Measurements from ENCODE around the gene TEX55. TPM values are rescaled to one million over a fixed set of nuclear protein-coding genes. Genes with fewer than 3 reads are reported as not detected.

Gene TEX55
- total RNA-seq, 1 experiment from 2014 or later, result not detected

DNA sequence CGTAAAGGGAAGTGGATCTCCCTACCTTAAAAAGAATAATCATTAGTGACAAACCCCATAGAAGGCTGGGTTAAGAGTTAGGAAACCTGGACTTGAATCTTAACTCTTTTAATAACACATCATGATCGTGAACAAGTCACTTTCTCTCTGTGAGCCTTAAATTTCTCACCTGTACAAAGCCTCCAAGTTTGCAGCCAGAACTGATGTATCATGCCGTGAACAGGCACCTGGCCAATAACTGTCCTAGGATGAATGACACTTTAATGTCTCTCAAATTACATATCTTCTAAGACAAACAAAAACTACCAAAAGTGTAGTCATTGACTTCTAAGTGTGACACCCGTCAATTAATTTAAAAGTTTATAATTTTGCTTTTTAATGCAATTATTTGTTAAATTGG lies 31.4 kb downstream of the TEX55 start:
- Histone ChIP-seq H3K36me3 (replicated peaks; ENCODE audit: control insufficient read depth, insufficient read depth, low read length) (no peaks in the 10 kb centered on the region), H3K27me3 (ENCODE audit: control insufficient read depth, insufficient read depth, low read length) (no peaks in the 10 kb centered on the region), H3K4me3 (ENCODE audit: insufficient read depth, low read depth, low read length) (no peak overlapping the region)
- DNase-seq, result no peak

DNA sequence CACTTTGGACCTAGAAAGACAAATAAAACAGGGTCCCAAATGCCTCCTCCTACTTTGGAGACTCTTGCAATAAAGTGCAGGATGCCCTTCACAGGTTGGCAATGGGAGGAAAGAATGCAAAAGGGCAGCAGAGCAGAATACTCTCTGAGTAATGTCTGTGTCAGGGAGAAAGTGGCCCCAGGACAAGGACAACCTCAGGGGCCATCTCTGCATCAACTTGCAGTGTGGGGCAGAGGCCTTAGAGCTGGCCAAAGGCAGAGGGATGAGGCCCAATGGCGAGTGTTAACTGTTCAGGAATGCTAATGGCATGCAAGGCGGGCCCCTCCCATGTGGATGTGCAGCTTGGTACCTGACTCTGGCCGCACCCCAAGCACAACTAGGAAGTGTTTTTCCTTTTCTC lies 35.8 kb downstream of the TEX55 start:
- H3K4me3 ChIP-seq (ENCODE audit: insufficient read depth, low read depth, low read length), result no peak overlapping the region
- H3K27me3 ChIP-seq (ENCODE audit: control insufficient read depth, insufficient read depth, low read length), result no peaks in the 10 kb centered on the region
- no peak for DNase-seq
- H3K36me3 ChIP-seq (replicated peaks; ENCODE audit: control insufficient read depth, insufficient read depth, low read length), result no peaks in the 10 kb centered on the region

DNA sequence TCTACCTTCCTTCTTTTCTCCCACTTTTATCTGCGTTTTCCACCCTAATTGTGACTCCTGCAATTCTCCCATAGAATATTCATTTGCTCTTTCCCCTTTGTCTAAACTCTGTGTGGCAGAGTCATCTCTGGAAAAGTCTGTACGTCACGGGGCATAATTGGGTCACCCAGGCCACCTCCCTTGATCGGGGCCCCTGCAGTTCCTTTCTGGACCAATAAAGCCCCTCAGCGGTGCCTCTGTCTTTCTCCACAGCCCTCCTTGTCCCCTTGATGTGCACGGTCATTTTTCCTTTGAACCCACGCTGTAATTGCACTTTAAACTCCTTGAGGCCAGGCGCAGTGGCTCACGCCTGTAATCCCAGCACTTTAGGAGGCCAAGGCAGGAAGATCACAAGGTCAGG lies 38.1 kb downstream of the TEX55 start:
- Histone ChIP-seq H3K27me3 (ENCODE audit: control insufficient read depth, insufficient read depth, low read length) (no peaks in the 10 kb centered on the region; the same call in 1 of the 2 replicates), H3K4me3 (ENCODE audit: insufficient read depth, low read depth, low read length) (no peak overlapping the region), H3K36me3 (replicated peaks; ENCODE audit: control insufficient read depth, insufficient read depth, low read length) (no peaks in the 10 kb centered on the region)
- no peak for DNase-seq

- Histone ChIP-seq H3K4me3 (ENCODE audit: insufficient read depth, low read depth, low read length) (no peak overlapping the region), H3K36me3 (replicated peaks; ENCODE audit: control insufficient read depth, insufficient read depth, low read length) (no peaks in the 10 kb centered on the region), H3K27me3 (ENCODE audit: control insufficient read depth, insufficient read depth, low read length) (no peaks in the 10 kb centered on the region; the same call in 1 of the 2 replicates)
- DNase-seq, result no peak
Observed at GRCh38 chr3:119184796-119185570, 39.0 kb downstream of the TEX55 start.

GRCh38 chr3:119187266-119187665 lies 41.3 kb downstream of the TEX55 start:
- Histone ChIP-seq H3K36me3 (replicated peaks; ENCODE audit: control insufficient read depth, insufficient read depth, low read length) (no peaks in the 10 kb centered on the region), H3K27me3 (ENCODE audit: control insufficient read depth, insufficient read depth, low read length) (no peaks in the 10 kb centered on the region; the same call in 1 of the 2 replicates), H3K4me3 (ENCODE audit: insufficient read depth, low read depth, low read length) (no peak overlapping the region)
- DNase-seq, result no peak

- no peak for DNase-seq
- no peaks in the 10 kb centered on the region for H3K36me3 ChIP-seq (replicated peaks; ENCODE audit: control insufficient read depth, insufficient read depth, low read length)
Observed at GRCh38 chr3:119191800-119192199, 45.8 kb downstream of the TEX55 start.

GRCh38 chr3:119194237-119195150 lies 48.5 kb downstream of the TEX55 start:
- no peak for DNase-seq
- no peaks in the 10 kb centered on the region for H3K36me3 ChIP-seq (replicated peaks; ENCODE audit: control insufficient read depth, insufficient read depth, low read length)
- no peaks in the 10 kb centered on the region for H3K27me3 ChIP-seq (ENCODE audit: control insufficient read depth, insufficient read depth, low read length)
- no peak overlapping the region for H3K4me3 ChIP-seq (ENCODE audit: insufficient read depth, low read depth, low read length)

More at GRCh38 chr3:119191800-119192199, 45.8 kb downstream of the TEX55 start:
- Histone ChIP-seq H3K4me3 (ENCODE audit: insufficient read depth, low read depth, low read length) (no peak overlapping the region), H3K27me3 (ENCODE audit: control insufficient read depth, insufficient read depth, low read length) (no peaks in the 10 kb centered on the region; the same call in 1 of the 2 replicates)

DNA sequence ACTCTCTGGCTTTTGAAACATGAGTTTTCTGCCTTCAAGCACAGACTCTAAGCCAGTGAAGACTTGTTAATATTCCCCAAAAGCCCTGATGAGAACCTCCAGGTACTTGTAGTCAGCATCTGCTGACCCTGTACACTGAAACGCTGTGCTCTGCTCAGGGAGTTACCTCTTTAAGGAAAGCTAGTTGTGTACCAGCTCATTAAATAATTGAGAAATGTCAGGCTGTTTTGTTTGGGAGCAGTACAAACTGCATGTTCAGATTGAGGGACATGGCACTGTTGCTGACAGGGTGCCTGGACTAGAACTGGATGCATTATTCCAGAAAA lies 49.1 kb downstream of the TEX55 start:
- Histone ChIP-seq H3K27me3 (ENCODE audit: control insufficient read depth, insufficient read depth, low read length) (no peaks in the 10 kb centered on the region), H3K36me3 (replicated peaks; ENCODE audit: control insufficient read depth, insufficient read depth, low read length) (no peaks in the 10 kb centered on the region), H3K4me3 (ENCODE audit: insufficient read depth, low read depth, low read length) (no peak overlapping the region)
- DNase-seq, result no peak

DNA sequence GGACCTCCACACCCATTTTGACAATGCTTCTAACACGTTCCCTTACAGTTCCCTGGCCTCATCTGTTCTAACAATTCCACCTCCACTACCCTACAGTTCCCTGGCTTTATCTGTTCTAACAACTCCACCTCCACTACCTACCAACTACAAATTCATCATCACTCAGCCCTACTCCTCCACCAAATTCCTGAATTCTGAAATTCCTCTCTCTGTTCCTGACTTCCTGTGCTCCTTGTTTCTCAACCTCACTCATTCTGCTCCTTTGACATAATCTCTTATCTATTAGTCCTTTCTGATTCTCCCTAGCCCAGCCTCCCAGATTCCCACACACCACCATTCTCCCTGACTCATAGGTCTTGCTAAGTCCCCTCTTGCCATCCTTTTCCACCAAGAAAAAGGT lies 49.9 kb downstream of the TEX55 start:
- DNase-seq, result no peak

More for the DNA sequence above, 49.9 kb downstream of the TEX55 start:
- Histone ChIP-seq H3K4me3 (ENCODE audit: insufficient read depth, low read depth, low read length) (no peak overlapping the region), H3K27me3 (ENCODE audit: control insufficient read depth, insufficient read depth, low read length) (no peaks in the 10 kb centered on the region), H3K36me3 (replicated peaks; ENCODE audit: control insufficient read depth, insufficient read depth, low read length) (no peaks in the 10 kb centered on the region)

Other genes with a start within 250 kb of the TEX55 start
- 0.66 and 0.89 TPM in 2 replicates for gene IGSF11, start 111.3 kb upstream of the TEX55 start, total RNA-seq (2014; rRNA removed; shearing (Covaris generic))
- 0.33 and 0.62 TPM in 2 replicates for gene UPK1B, start 27.4 kb downstream of the TEX55 start, total RNA-seq (2014; rRNA removed; shearing (Covaris generic))
- gene B4GALT4, start 94.7 kb downstream of the TEX55 start, total RNA-seq (2014; rRNA removed; shearing (Covaris generic)), result 31.7 and 34.1 TPM in 2 replicates
- gene ARHGAP31, start 148.2 kb downstream of the TEX55 start, total RNA-seq (2014; rRNA removed; shearing (Covaris generic)), result 4.2 and 6.6 TPM in 2 replicates

Data from H7 (cell line).